ENCODE results near the gene TMEM132E.

DNA sequence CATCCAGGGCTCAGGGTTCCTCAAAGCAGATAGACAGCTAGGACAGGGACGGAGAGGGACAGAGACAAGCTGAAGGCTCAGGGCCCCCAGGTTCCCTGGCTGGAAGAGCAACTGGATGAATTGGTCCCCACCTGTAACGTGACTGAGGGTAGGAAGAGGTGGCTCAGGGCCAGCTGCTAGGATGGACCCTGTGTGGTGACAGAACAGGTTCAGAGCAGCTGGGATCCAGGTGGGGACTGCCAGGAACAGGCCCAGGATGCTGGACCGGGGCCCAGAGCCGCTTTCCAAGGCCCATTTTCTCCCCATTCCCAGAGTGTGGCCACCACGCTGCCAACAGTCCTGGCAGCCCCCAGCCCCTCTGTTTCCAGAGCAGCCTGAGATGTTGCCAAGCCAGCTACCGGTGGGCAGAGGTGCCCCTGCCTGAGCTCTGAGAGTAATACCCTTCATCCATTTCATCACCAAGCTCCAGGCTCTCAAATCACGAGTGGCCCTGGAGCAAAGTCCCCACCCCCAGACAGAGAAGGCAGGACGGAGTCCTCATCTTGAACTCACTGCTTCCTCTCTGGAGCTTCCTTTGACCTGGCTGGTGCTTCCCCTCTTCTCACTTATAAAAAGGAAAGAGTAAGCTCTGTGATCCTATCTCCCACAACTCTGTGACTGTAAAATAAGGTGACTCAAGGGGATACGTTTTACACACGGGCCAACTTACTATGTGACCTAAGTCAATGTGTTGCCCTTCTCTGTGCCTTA, 79.6 kb downstream of the TMEM132E start:
- TF ChIP-seq SP2 (tag by site-specific recombination; IDR thresholded peaks at IDR 0.05) (no peak), ZNF37A (tag by site-specific recombination; IDR thresholded peaks at IDR 0.05) (no peak), ZNF549 (tag by site-specific recombination; IDR thresholded peaks at IDR 0.05) (no peak), ZNF670 (tag by site-specific recombination; IDR thresholded peaks at IDR 0.05; ENCODE audit: low read depth) (no peak)
- TF ChIP-seq, protein P1, sequence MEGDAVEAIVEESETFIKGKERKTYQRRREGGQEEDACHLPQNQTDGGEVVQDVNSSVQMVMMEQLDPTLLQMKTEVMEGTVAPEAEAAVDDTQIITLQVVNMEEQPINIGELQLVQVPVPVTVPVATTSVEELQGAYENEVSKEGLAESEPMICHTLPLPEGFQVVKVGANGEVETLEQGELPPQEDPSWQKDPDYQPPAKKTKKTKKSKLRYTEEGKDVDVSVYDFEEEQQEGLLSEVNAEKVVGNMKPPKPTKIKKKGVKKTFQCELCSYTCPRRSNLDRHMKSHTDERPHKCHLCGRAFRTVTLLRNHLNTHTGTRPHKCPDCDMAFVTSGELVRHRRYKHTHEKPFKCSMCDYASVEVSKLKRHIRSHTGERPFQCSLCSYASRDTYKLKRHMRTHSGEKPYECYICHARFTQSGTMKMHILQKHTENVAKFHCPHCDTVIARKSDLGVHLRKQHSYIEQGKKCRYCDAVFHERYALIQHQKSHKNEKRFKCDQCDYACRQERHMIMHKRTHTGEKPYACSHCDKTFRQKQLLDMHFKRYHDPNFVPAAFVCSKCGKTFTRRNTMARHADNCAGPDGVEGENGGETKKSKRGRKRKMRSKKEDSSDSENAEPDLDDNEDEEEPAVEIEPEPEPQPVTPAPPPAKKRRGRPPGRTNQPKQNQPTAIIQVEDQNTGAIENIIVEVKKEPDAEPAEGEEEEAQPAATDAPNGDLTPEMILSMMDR (tag by site-specific recombination; IDR thresholded peaks at IDR 0.05) = no peak

Measured in HEK293 (cell line).